Tibial nerve (tissue), 4 donors: Measurements from ENCODE around the gene KAT8.
"Not testable (repeated sequence)": the region's sequence is repeated elsewhere in the genome, so short reads cannot be mapped to it uniquely, and the experiment has no call there.

Experiments used
- CTCF ChIP-seq, 5 experiments: fragments of 200-600 bp in 3 of 5; fragments of 450-650 bp in 2 of 5; sonication (generic) in 3 of 5; IDR thresholded peaks; one replicate each; pipeline ENCODE4 v1.5.1; 2016 to 2019; ENCODE audit warnings: antibody characterized with exemption in 5 of 5, mild to moderate bottlenecking in 3 of 5, moderate library complexity in 2 of 5
- EP300 ChIP-seq, 2 donors: sonication (generic); formaldehyde crosslinking; IDR thresholded peaks; one replicate each; pipeline ENCODE4 v1.6.1; 2017; ENCODE audit warnings: antibody characterized with exemption in 2 of 2, mild to moderate bottlenecking in 1 of 2
- POLR2A ChIP-seq, 2 donors: fragments of 450-650 bp; IDR thresholded peaks; one replicate each; pipeline ENCODE4 v1.6.1; 2017; ENCODE audit warnings: antibody characterized with exemption in 2 of 2, mild to moderate bottlenecking in 2 of 2, moderate library complexity in 2 of 2

GRCh38 chr16:31170048-31170447, 52.6 kb downstream of the KAT8 start:
- TF ChIP-seq POLR2A, CTCF, EP300 (IDR thresholded peaks at IDR 0.05): not testable (repeated sequence)
